Stimulated activated CD4-positive, alpha-beta T cell treated with anti-CD3 and anti-CD28 coated beads, Interleukin-12 subunit alpha, Interleukin-12 subunit beta, amount 100 ng/mL, for 24 hours (primary cell): ENCODE data around the gene RAMAC.
"Not testable (repeated sequence)": the region's sequence is repeated elsewhere in the genome, so short reads cannot be mapped to it uniquely, and the experiment has no call there.

Source experiments
- DNase-seq, 2 experiments: peaks; one replicate each; pipeline ENCODE4 v3.0.0-alpha.2; 2020; ENCODE audit warnings: low read depth in 2 of 2

The RAMAC gene

DNA sequence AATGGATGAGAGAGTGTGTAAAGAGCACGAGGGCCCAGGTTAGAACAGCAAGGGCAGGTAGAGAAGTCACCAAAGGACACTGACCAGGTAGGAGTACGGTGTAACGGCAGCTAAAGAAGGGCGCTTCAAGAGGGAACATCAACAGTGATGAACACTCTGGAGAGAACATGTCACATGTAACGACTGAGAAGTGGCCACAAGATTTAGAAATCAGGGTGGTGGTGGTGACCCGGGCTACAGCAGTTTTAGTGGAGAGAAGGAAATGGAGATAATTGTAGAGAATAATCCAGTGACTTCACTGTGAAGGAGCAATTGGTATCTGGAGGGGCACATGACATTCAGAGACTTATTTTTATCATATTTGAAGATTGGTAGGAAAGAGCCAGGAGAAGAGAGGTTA is 26.6 kb downstream of the RAMAC start:
- DNase-seq: no peak

DNA sequence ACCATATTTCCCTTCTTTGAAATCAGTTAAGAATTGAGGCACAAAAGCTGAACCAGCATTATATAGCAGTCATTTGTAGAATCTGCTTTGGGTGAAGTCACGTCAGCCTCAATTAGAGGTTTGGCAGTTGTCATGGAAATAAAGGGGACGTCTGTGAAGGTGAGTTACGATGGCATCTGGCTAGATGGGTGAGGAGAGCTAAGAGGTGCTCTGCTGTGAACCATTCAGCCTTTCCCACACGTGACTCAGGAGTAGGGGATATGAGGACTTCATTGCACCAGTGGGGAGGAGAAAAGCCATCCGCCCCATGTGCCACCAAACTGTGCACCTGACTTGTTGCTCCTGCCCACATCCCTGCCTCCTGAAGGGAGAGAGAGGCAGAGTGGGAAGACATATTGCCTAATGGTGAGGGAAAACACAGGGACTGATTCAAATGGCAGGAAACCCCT is 28.2 kb downstream of the RAMAC start:
- DNase-seq: no peak

DNA sequence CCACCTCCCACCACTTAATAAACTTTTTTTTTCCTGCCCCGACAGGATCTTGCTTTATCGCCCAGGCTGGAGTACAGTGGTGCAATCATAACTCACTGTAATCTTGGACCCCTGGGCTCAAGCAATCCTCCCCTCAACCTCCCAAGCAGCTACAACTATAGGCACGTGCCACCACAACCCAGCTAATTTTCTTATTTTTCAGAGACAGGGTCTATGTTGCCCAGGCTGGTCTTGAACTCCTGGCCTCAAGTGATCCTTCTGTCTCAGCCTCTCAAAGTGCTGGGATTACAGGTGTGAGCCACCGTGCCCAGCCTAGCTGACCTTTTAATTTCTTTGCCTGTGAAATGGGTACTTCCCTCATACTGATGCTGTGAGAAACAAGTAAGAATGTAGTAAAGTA is 29.4 kb downstream of the RAMAC start:
- no peak for DNase-seq

DNA sequence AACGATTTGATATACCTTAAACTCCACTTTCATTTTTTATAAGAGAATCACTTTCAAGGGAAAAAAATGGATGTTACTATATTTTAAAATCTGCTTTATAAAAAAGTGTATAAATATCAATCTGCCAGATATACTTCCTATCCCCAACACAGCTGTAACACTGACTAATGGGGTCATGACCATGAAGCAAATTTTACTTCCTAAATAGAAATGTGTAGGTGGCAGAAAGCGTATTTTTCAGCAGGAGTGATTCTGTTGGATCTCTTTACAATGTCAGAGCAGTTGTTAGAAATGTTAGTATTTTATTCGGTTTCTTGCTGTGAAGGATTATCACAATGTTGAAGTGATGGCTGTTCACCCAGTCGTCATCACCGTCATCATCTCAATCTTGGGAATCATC is 30.9 kb downstream of the RAMAC start:
- DNase-seq: no peak

DNA sequence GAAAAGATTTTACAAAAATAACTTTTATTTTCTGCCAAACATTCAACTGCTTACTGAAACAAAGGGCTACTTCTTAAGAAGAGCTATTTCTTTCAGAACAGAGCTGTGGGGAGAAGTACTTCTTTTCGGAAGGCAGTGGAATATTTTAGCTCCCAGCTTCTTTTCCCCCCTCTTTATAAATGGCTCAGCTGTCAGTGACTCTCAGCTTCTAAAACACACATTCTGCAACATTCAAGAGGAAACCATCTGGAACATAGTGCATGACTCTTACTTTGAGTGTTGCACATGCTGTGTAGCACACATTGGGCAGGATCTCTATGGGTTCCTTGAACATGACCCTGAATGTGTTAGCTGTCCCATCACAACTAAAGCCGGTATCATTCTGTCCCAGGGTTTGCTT is 32.4 kb downstream of the RAMAC start:
- no peak for DNase-seq

DNA sequence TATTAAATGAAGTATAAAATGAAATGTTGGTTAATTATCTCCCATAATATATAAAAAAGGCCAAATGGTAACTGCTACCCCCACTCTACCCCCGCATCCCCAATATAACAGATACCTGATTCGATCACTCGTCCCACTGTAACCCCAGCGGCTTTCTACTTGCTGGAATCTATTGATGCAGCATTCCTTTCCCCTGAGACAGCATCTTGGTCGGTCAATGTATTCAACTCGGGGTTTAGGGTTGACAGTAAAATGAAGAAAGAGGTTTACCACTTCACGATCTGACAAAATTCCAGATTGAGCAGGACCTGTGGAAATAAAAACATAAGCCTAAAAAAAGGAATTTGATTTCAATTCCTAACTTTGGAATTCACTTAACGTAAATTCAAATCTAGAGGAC is 44.0 kb downstream of the RAMAC start:
- DNase-seq: no peak

DNA sequence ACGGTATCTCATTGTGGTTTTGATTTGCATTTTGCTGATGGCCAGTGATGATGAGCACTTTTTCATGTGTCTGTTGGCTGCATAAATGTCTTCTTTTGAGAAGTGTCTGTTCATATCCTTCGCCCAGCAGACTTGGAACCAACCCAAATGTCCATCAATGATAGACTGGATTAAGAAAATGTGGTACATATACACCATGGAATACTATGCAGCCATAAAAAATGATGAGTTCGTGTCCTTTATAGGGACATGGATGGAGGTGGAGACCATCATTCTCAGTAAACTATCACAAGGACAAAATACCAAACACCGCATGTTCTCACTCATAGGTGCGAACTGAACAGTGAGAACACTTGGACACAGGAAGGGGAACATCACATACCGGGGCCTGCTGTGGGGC is 45.2 kb downstream of the RAMAC start:
- DNase-seq: not testable (repeated sequence)

DNA sequence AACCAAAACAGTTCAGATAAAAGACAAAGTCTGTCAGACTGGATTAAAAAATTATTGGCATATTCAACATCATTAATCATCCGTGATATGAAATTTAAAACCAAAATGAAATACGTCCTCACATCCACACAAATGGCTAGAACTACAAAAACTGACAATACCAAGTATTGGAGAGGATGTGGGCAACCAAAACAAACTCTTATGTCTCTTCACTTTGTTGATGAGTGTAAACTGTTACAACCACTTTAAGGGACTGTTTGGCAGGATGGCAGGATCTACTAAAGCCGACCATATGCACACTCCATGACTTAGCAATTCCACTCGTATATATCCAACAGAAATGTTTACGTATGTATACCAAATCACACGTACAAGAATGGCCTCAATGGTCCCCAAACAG is 50.2 kb downstream of the RAMAC start:
- DNase-seq: no peak

DNA sequence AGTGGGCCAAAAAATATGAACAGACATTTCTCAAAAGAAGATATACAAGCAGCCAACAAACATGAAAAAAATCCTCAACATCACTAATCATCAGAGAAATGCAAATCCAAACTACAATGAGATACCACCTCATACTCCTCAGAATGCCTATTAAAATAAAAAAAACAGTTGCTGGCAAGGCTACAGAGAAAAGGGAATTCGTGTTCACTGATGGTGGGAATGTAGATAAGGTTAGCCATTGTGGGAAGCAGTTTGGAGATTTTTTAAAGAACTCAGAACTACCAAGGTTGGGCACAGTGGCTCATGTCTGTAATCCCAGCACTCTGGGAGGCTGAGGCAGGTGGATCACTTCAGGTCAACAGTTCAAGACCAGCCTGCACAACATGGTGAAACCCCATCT is 53.2 kb downstream of the RAMAC start:
- DNase-seq: no peak
